ELR (cell line): Measurements from ENCODE around the gene DHRS4.
"Not testable (repeated sequence)": the region's sequence is repeated elsewhere in the genome, so short reads cannot be mapped to it uniquely, and the experiment has no call there.

Experiments
- DNase-seq: peaks from one replicate; pipeline ENCODE4 v3.0.0-alpha.2; 2015; ENCODE audit warnings: low read depth

The DHRS4 gene

GRCh38 chr14:23984891-23985602 lies 31.5 kb downstream of the DHRS4 start:
- peak; percentile 42 for DNase-seq

GRCh38 chr14:23988223-23988606 lies 34.6 kb downstream of the DHRS4 start:
- not testable (repeated sequence) for DNase-seq

GRCh38 chr14:23988607-23989363 lies 35.2 kb downstream of the DHRS4 start, which contains the start of gene DHRS4L2:
DHRS4L2 (plus strand) TSS chr14:23988929; CDS start chr14:23988948, 19 bp downstream.
- DNase-seq = peak; percentile 50

GRCh38 chr14:23989734-23990445 lies 36.3 kb downstream of the DHRS4 start:
- DNase-seq = not testable (repeated sequence)

- not testable (repeated sequence) for DNase-seq
Measured at GRCh38 chr14:23990961-23991360, 37.4 kb downstream of the DHRS4 start.

- not testable (repeated sequence) for DNase-seq
Measured at GRCh38 chr14:23993042-23993441, 39.5 kb downstream of the DHRS4 start.

GRCh38 chr14:23996009-23996408 lies 42.4 kb downstream of the DHRS4 start:
- DNase-seq = not testable (repeated sequence)

- DNase-seq = not testable (repeated sequence)
Measured at GRCh38 chr14:23996825-23997224, 43.3 kb downstream of the DHRS4 start.

- not testable (repeated sequence) for DNase-seq
Measured at GRCh38 chr14:23999640-24000039, 46.1 kb downstream of the DHRS4 start.

- not testable (repeated sequence) for DNase-seq
Measured at GRCh38 chr14:24001078-24001477, 47.5 kb downstream of the DHRS4 start.

GRCh38 chr14:24001679-24002078 lies 48.1 kb downstream of the DHRS4 start:
- not testable (repeated sequence) for DNase-seq

GRCh38 chr14:24006471-24006816 lies 52.9 kb downstream of the DHRS4 start:
- DNase-seq = not testable (repeated sequence)

GRCh38 chr14:24006817-24007652 lies 53.5 kb downstream of the DHRS4 start:
- DNase-seq = peak; percentile 39

GRCh38 chr14:24011051-24011450 lies 57.5 kb downstream of the DHRS4 start:
- DNase-seq = no peak

- not testable (repeated sequence) for DNase-seq
Measured at GRCh38 chr14:24012726-24013273, 59.2 kb downstream of the DHRS4 start.

- peak; percentile 69 for DNase-seq
Measured at GRCh38 chr14:24013654-24014514, 60.3 kb downstream of the DHRS4 start.

GRCh38 chr14:24015745-24016144 lies 62.2 kb downstream of the DHRS4 start:
- not testable (repeated sequence) for DNase-seq
